NOMO-1 treated with dmso at 0.1 percent for 144 hours (cell line): Measurements from ENCODE around the gene CD109.
"Not testable (repeated sequence)": the region's sequence is repeated elsewhere in the genome, so short reads cannot be mapped to it uniquely, and the experiment has no call there.

ENCODE experiments used
- DNase-seq: peaks from one replicate; lab custom pipeline; 2025; ENCODE audit not compliant: unreplicated experiment; lab: John Stamatoyannopoulos, UW

The CD109 gene

GRCh38 chr6:73683574-73683973 lies 12.4 kb upstream of the CD109 start:
- not testable (repeated sequence) for DNase-seq

DNA sequence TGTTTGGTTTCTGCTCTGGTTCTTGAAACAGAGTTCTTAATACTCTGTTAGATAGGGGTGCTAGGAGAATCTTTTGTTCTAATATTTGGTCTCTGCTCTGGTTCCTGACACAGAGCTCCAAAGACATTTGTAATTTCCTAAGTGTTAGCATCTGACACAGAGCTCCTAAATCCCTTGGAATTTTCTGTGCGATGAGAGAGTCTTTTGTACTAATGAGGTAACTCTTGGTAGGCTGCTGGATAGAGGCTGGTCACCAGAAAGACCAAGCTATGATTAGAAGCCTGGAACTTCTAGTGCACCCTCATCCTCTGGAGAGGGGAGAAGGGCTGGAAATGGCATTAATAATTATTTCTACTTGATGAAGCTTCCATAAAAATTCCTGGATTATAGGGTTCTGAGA lies 7.7 kb upstream of the CD109 start:
- DNase-seq, result no peak

- DNase-seq, result no peak
Observed at GRCh38 chr6:73690056-73690455, 5.9 kb upstream of the CD109 start.

- no peak for DNase-seq
Observed at GRCh38 chr6:73691512-73691911, 4.5 kb upstream of the CD109 start.

DNA sequence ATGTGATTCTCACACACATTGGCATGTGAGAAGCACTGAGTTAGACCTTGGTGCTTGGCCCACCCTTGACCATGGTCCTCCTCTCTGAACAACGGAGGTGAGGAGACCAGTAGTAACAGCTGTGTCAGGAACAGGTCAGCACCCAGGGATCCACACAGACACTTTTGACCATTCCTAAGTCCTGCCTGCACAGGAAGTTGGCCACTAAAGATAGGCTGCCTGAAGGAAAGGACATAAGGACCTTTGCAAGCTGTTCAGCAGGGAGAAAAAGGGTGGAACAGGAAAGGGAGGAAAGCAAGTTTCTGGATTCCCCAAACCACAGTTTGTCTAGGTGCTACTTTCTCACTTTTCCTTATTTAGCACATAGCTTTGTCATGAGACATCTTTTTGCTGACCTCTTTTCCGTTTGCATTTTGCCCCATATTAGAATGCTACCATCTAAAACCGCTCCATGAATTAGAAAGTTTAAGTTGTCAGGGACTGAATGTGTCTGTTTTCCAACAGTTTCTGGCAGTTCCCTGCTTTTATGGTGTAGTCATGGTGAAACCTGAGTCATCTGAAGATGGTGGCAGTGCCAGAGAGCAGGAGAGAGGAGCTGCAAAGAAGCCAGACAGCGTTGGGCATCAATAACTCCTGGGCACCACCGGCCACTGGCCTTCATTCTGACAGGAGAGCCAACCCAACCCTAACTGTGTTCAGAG lies 1.1 kb upstream of the CD109 start:
- no peak for DNase-seq

GRCh38 chr6:73696966-73697655 lies 1.1 kb downstream of the CD109 start:
- peak; percentile 5 for DNase-seq

- no peak for DNase-seq
Observed at GRCh38 chr6:73699676-73700459, 3.9 kb downstream of the CD109 start.

- no peak for DNase-seq
Observed at GRCh38 chr6:73702444-73702843, 6.4 kb downstream of the CD109 start.

DNA sequence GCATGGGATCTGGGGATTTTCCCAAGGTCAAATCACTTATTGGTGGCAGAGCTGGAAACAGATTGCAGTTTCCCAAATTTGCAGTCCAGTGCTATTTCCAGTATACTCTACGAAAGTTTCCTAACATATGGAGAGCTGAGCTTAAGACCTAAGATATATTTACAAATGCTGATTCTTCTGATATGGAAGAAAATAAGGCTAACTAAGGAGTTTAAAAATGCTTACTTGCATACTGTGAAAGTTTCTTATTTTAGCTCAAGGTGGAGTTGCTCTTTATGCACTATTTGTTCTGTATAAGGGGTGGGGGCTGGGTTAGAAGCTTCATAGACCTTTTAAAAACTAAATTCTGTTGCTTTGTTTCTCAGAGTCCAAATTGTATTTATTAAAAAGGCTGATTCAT lies 7.5 kb downstream of the CD109 start:
- no peak for DNase-seq

GRCh38 chr6:73704260-73704659 lies 8.3 kb downstream of the CD109 start:
- no peak for DNase-seq

DNA sequence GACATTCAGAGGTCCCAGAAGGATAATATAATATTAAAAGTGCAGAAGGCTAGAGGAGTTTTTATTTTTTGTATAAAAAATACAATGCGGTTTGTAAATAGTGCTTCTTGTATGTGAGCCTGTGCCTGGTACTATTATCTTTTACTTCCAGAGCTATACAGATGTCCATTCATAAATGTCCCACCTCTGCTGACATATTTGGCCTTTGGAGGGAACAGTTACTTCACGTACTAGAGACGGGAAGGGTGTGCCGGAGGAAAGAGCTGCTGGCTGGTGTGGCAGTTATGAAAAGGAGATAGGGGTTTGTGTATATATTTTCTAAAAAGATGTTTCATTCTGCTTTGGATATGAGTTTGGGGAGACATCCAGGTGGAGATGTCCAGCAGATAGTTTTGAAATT lies 8.8 kb downstream of the CD109 start:
- DNase-seq, result no peak

GRCh38 chr6:73706971-73707370 lies 11.0 kb downstream of the CD109 start:
- DNase-seq, result no peak

DNA sequence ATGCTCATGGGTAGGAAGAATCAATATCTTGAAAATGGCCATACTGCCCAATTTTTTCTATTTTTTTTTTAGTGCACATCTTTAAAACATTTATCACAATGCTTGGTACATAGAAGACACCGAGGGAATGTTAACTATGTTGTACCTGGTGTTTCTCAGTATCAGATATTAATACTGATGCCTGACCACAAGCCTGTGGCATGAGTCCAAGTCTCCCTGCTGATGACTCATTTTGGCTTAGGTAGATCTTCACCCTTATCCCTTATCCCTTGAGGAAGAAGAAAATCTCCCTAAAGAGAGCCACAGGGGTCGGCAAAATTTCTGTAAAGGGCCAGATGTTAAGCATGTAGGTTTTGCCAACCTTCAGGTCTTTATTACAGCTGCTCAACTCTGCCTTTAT lies 14.5 kb downstream of the CD109 start:
- DNase-seq, result no peak

DNA sequence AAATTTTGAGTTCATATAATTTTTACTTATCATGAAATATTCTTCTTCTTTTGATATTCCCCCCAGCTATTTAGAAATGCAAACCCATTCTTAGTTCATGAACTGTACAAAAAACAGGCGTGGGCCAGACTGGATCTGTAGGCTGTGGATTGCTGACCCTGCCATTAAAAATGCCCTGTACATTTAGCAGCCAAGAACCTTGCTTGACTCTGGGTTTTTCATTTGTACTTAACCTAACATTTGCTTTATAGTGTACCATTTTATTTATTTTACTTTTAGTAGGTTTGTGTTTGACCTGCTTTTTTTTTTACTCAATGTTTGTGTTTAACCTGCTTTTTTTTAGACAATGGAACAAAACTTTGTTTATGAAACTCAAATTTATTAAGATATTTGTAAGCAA lies 14.9 kb downstream of the CD109 start:
- DNase-seq, result no peak

DNA sequence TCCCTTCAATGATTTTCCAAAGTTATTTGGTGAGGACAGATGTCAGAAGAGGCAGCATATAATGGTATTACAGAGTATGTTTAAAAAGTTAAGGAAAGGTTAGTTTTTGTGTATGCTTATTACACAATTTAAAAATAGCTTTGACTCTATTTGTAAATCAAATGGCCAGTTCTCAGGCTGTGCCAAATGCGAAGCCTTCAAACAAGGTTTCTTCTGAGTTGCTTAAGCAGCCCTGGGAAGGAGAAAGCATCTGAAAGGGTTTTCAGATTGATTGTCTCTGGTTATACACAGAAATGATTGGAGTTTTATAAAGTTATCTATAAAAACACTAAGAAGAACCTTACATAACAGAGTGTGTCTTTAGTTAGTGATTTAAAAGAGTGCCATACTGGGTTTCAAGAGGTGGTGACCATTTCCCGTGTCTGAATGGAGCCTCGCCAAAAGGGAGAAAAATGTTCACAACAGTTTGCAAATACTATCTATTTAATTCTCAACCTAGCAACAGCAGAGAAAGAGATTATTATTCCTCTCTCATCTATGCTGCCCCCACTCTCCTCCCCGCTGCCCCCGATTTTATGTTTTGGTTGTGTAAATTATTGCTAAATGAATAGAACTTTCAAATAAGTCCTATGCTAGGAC lies 16.7 kb downstream of the CD109 start:
- DNase-seq, result no peak

DNA sequence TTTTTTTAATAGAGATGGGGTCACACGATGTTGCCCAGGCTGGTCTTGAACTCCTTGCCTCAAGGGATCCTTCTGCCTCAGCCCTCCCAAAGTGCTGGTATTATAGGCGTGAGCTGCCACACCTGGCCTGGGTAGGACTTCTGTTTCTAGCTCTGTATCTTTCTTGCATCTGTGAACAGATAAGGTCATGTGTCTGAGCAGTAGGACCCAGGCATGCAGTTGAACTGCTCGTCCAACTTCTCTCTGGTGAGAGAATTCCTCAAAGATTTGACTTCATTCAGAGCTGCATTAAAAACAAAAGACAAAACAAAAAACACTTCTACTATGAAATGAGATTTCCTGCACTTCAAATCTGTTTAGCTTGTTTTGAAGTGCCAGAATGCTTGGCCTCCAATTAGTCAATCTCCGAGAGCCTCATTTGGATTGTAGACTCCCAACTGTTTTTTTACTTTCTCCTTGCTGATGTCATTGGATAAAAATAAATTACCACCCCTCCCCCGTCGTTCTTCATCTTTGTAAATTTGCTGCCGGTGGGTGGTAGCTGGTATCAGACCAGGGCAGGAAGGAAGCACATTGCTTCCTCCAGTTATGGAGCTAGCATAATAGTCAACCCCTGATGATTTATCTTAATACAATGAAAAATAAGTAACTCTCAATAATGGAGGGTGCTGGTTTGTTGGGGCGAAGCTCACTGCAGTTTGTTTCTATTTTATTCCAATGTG lies 17.6 kb downstream of the CD109 start:
- no peak for DNase-seq

DNA sequence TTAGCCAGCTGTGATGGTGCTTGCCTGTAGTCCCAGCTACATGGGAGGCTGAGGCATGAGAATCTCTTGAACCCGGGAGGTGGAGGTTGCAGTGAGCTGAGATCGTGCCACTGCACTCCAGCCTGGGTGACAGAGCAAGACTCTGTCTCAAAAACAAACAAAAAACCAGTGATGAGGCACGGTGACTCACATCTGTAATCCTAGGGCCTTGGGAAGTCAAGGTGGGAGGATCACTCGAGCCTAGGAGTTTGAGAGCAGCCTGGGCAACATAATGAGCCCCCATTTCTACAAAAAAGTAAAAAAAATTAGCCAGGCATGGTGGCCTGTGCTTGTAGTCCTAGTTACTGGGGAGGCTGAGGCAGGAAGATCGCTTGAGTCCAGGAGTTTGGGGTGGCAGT lies 19.1 kb downstream of the CD109 start:
- DNase-seq, result not testable (repeated sequence)

DNA sequence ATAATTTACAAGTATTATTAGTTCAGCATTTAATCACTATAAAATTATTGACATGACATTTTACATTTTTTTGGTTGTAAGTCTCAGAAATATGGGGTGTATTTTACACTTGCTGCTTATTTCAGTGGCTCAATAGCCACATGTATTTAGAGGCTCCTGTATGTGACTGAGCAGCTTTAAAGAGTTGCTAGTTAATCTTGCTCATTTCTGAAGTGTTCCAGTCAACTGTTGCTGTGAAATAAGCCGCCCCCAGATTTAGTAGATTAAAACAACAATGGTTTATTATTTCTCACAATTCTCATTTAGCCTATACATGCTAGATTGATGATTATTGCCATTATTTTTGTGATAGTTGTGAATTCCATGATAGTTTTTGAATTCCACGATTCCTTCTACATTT lies 23.0 kb downstream of the CD109 start:
- no peak for DNase-seq

DNA sequence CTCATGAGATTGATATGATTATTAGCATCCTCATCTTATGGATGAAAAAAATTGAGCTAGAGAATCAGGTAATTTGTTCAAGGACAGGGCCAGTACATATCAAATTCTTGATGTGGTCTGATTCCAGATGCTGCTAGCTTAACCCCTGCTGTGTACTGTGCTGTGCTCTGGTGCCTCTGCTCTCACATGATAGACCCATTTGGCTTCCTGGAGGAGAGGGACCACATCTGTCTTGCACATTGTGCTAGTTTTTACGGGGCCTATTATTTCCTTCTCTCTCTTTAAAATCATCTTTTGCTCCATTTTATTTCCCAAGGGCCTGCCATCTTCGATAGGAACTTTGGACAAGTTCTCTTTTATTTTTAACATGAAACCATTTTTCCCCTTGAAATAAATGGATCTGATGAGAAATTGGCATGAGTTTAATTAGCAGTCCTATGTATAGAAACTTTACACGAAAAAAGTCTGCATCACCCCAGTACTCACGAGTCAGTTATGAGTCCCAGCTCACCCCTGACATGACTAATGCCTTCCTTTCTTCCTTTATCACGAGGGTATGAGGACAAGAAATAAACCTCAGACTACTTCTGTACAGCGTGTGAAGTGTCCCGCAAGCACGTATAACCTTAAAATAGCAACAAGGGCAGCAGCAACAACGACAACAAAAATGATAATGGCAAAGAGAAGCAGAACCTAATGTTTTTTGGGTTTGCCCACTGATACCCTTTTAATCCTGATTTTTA lies 26.5 kb downstream of the CD109 start:
- peak; percentile 76 for DNase-seq

- DNase-seq, result not testable (repeated sequence)
Observed at GRCh38 chr6:73723480-73723879, 27.5 kb downstream of the CD109 start.
